T-helper 2 cell (primary cell): Measurements from ENCODE around the gene SEMA6A.

Experiments used
- DNase-seq, 5 experiments: peaks; one replicate each; pipeline versions ENCODE4 v3.0.0 to v3.0.0-alpha.2; 2012 to 2022

The SEMA6A gene

GRCh38 chr5:116575326-116576052 is 866 bp upstream of the SEMA6A start:
- DNase-seq = no peak

- peak in 1 of 5 experiments; percentile 17 for DNase-seq
These were observed 789 bp downstream of the SEMA6A start for GRCh38 chr5:116573702-116574366.

- DNase-seq = no peak
These were observed 1.3 kb downstream of the SEMA6A start for GRCh38 chr5:116573279-116573701.

GRCh38 chr5:116572350-116573278 is 2.0 kb downstream of the SEMA6A start:
- no peak for DNase-seq

- DNase-seq = no peak
These were observed 2.9 kb downstream of the SEMA6A start for GRCh38 chr5:116571568-116572349.

- DNase-seq = no peak
These were observed 4.6 kb downstream of the SEMA6A start for GRCh38 chr5:116569999-116570398.

GRCh38 chr5:116567106-116567505 is 7.5 kb downstream of the SEMA6A start:
- no peak for DNase-seq

GRCh38 chr5:116566251-116566650 is 8.4 kb downstream of the SEMA6A start:
- DNase-seq = no peak

- DNase-seq = no peak
These were observed 9.7 kb downstream of the SEMA6A start for GRCh38 chr5:116564756-116565490.

- no peak for DNase-seq
These were observed 10.3 kb downstream of the SEMA6A start for GRCh38 chr5:116564312-116564711.

- no peak for DNase-seq
These were observed 10.8 kb downstream of the SEMA6A start for GRCh38 chr5:116563736-116564308.

- no peak for DNase-seq
These were observed 12.0 kb downstream of the SEMA6A start for GRCh38 chr5:116562669-116563068.

GRCh38 chr5:116561658-116562057 is 13.0 kb downstream of the SEMA6A start:
- DNase-seq = no peak

- no peak for DNase-seq
These were observed 14.9 kb downstream of the SEMA6A start for GRCh38 chr5:116559673-116560164.

- DNase-seq = no peak
These were observed 15.4 kb downstream of the SEMA6A start for GRCh38 chr5:116559239-116559638.

- no peak for DNase-seq
These were observed 16.9 kb downstream of the SEMA6A start for GRCh38 chr5:116557669-116558271.

GRCh38 chr5:116554764-116555163 is 19.9 kb downstream of the SEMA6A start:
- DNase-seq = no peak

- DNase-seq = no peak
These were observed 21.3 kb downstream of the SEMA6A start for GRCh38 chr5:116553366-116553765.

GRCh38 chr5:116550082-116550481 is 24.5 kb downstream of the SEMA6A start:
- DNase-seq = no peak

GRCh38 chr5:116546743-116547124 is 27.9 kb downstream of the SEMA6A start:
- DNase-seq = no peak
